ENCODE measurements around the gene CCDC201.

Gene CCDC201

GRCh38 chr7:45889367-45890067 lies 16.6 kb upstream of the CCDC201 start:
- no peak for TF ChIP-seq ZNF274 (IDR thresholded peaks at IDR 0.05; ENCODE audit: low read depth, low read length)
- H3K4me3 ChIP-seq (ENCODE audit: low read length), result no peak overlapping the region

GRCh38 chr7:45888993-45889366 lies 16.1 kb upstream of the CCDC201 start:
- H3K4me3 ChIP-seq (ENCODE audit: low read length), result no peak overlapping the region
- no peak for TF ChIP-seq ZNF274 (IDR thresholded peaks at IDR 0.05; ENCODE audit: low read depth, low read length)

GRCh38 chr7:45888185-45888992 lies 15.5 kb upstream of the CCDC201 start, which contains the start of gene IGFBP1:
Gene IGFBP1, plus strand, starts transcription at chr7:45888488. Its CDS starts 165 bp downstream, at chr7:45888653.
- no peak for TF ChIP-seq ZNF274 (IDR thresholded peaks at IDR 0.05; ENCODE audit: low read depth, low read length)
- H3K4me3 ChIP-seq (ENCODE audit: low read length), result no peak within 1 kb of the TSS

GRCh38 chr7:45886931-45887667 lies 14.2 kb upstream of the CCDC201 start:
- TF ChIP-seq ZNF274 (IDR thresholded peaks at IDR 0.05; ENCODE audit: low read depth, low read length), result no peak
- H3K4me3 ChIP-seq (ENCODE audit: low read length), result no peak overlapping the region

- no peak overlapping the region for H3K4me3 ChIP-seq (ENCODE audit: low read length)
- TF ChIP-seq ZNF274 (IDR thresholded peaks at IDR 0.05; ENCODE audit: low read depth, low read length), result no peak
These were observed 12.5 kb upstream of the CCDC201 start for GRCh38 chr7:45885264-45885882.

GRCh38 chr7:45884136-45884535 lies 11.3 kb upstream of the CCDC201 start:
- no peak overlapping the region for H3K4me3 ChIP-seq (ENCODE audit: low read length)
- no peak for TF ChIP-seq ZNF274 (IDR thresholded peaks at IDR 0.05; ENCODE audit: low read depth, low read length)

GRCh38 chr7:45882465-45882810 lies 9.6 kb upstream of the CCDC201 start:
- TF ChIP-seq ZNF274 (IDR thresholded peaks at IDR 0.05; ENCODE audit: low read depth, low read length), result no peak
- H3K4me3 ChIP-seq (ENCODE audit: low read length), result no peak overlapping the region

- TF ChIP-seq ZNF274 (IDR thresholded peaks at IDR 0.05; ENCODE audit: low read depth, low read length), result no peak
- no peak overlapping the region for H3K4me3 ChIP-seq (ENCODE audit: low read length)
These were observed 9.0 kb upstream of the CCDC201 start for GRCh38 chr7:45881759-45882464.

- H3K4me3 ChIP-seq (ENCODE audit: low read length), result no peak overlapping the region
- no peak for TF ChIP-seq ZNF274 (IDR thresholded peaks at IDR 0.05; ENCODE audit: low read depth, low read length)
These were observed 8.4 kb upstream of the CCDC201 start for GRCh38 chr7:45881280-45881758.

- no peak overlapping the region for H3K4me3 ChIP-seq (ENCODE audit: low read length)
- no peak for TF ChIP-seq ZNF274 (IDR thresholded peaks at IDR 0.05; ENCODE audit: low read depth, low read length)
These were observed 7.6 kb upstream of the CCDC201 start for GRCh38 chr7:45880433-45880860.

- no peak for TF ChIP-seq ZNF274 (IDR thresholded peaks at IDR 0.05; ENCODE audit: low read depth, low read length)
These were observed 5.7 kb upstream of the CCDC201 start for GRCh38 chr7:45878457-45879144.

GRCh38 chr7:45876519-45876918 lies 3.6 kb upstream of the CCDC201 start:
- no peak overlapping the region for H3K4me3 ChIP-seq (ENCODE audit: low read length)
- no peak for TF ChIP-seq ZNF274 (IDR thresholded peaks at IDR 0.05; ENCODE audit: low read depth, low read length)

More at GRCh38 chr7:45878457-45879144, 5.7 kb upstream of the CCDC201 start:
- H3K4me3 ChIP-seq (ENCODE audit: low read length), result no peak overlapping the region
